Measurements from ENCODE around the gene PLEKHM3.

Gene PLEKHM3

GRCh38 chr2:207863345-207863744 lies 162.0 kb downstream of the PLEKHM3 start:
- TF ChIP-seq POLR2A (IDR thresholded peaks at IDR 0.05; ENCODE audit: extremely low read depth, insufficient read length) (no peak), MYC (IDR thresholded peaks at IDR 0.05; ENCODE audit: low read depth, low read length) (no peak), MAX (IDR thresholded peaks at IDR 0.05; ENCODE audit: low read depth, low read length) (no peak), CTCF (IDR thresholded peaks at IDR 0.05; ENCODE audit: low read depth, low read length) (no peak)
- no peak for DNase-seq (ENCODE audit: low read depth)

GRCh38 chr2:207861789-207862188 lies 163.5 kb downstream of the PLEKHM3 start:
- TF ChIP-seq MYC (IDR thresholded peaks at IDR 0.05; ENCODE audit: low read depth, low read length) (no peak), CTCF (IDR thresholded peaks at IDR 0.05; ENCODE audit: low read depth, low read length) (no peak), POLR2A (IDR thresholded peaks at IDR 0.05; ENCODE audit: extremely low read depth, insufficient read length) (no peak), MAX (IDR thresholded peaks at IDR 0.05; ENCODE audit: low read depth, low read length) (no peak)
- no peak for DNase-seq (ENCODE audit: low read depth)
- no peak overlapping the region for H3K4me3 ChIP-seq (ENCODE audit: low read depth, low read length)

More at GRCh38 chr2:207863345-207863744, 162.0 kb downstream of the PLEKHM3 start:
- no peak overlapping the region for H3K4me3 ChIP-seq (ENCODE audit: low read depth, low read length)

- DNase-seq (ENCODE audit: low read depth) = no peak
- TF ChIP-seq POLR2A (IDR thresholded peaks at IDR 0.05; ENCODE audit: extremely low read depth, insufficient read length) (no peak), MYC (IDR thresholded peaks at IDR 0.05; ENCODE audit: low read depth, low read length) (no peak), MAX (IDR thresholded peaks at IDR 0.05; ENCODE audit: low read depth, low read length) (no peak), CTCF (IDR thresholded peaks at IDR 0.05; ENCODE audit: low read depth, low read length) (no peak)
- H3K4me3 ChIP-seq (ENCODE audit: low read depth, low read length) = no peak overlapping the region
Measured at GRCh38 chr2:207860685-207861084, 164.6 kb downstream of the PLEKHM3 start.

- no peak overlapping the region for H3K4me3 ChIP-seq (ENCODE audit: low read depth, low read length)
- DNase-seq (ENCODE audit: low read depth) = no peak
- TF ChIP-seq MAX (IDR thresholded peaks at IDR 0.05; ENCODE audit: low read depth, low read length) = no peak
- no peak for TF ChIP-seq MYC (IDR thresholded peaks at IDR 0.05; ENCODE audit: low read depth, low read length)
- no peak for TF ChIP-seq CTCF (IDR thresholded peaks at IDR 0.05; ENCODE audit: low read depth, low read length)
- TF ChIP-seq POLR2A (IDR thresholded peaks at IDR 0.05; ENCODE audit: extremely low read depth, insufficient read length) = no peak
Measured at GRCh38 chr2:207855591-207855990, 169.7 kb downstream of the PLEKHM3 start.

GRCh38 chr2:207854484-207855440 lies 170.6 kb downstream of the PLEKHM3 start:
- no peak for DNase-seq (ENCODE audit: low read depth)
- H3K4me3 ChIP-seq (ENCODE audit: low read depth, low read length) = no peak overlapping the region
- TF ChIP-seq POLR2A (IDR thresholded peaks at IDR 0.05; ENCODE audit: extremely low read depth, insufficient read length) (no peak), CTCF (IDR thresholded peaks at IDR 0.05; ENCODE audit: low read depth, low read length) (no peak)
